Activated CD4-positive, alpha-beta T cell treated with anti-CD3 and anti-CD28 coated beads for 24 hours (primary cell): Measurements from ENCODE around the gene MMD2.

Source experiments
- DNase-seq, 2 donors: peaks; one replicate each; pipeline ENCODE4 v3.0.0-alpha.2; 2020; ENCODE audit warnings: low read depth in 2 of 2

Gene MMD2

DNA sequence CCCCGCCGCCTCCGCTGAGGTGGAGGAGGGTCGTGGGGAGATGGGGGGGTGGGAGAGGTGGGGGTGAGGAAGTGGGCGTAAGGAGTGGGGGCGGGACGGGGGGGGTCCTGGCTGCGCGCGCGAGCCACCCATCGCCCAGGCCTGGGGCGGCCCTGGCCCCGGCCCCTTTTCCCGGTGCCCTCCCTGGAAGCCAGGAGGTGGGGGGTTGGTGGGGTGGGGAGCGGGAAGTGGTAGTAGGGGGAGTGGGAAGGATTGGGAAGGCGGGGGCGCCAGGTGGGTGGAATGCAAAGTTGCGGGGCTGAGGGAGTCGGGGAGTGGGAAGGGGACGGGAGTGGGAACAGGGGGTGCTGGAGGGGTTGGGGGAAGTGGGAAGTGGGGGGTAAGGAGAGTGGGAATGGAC lies 319 bp upstream of the MMD2 start:
- no peak for DNase-seq

DNA sequence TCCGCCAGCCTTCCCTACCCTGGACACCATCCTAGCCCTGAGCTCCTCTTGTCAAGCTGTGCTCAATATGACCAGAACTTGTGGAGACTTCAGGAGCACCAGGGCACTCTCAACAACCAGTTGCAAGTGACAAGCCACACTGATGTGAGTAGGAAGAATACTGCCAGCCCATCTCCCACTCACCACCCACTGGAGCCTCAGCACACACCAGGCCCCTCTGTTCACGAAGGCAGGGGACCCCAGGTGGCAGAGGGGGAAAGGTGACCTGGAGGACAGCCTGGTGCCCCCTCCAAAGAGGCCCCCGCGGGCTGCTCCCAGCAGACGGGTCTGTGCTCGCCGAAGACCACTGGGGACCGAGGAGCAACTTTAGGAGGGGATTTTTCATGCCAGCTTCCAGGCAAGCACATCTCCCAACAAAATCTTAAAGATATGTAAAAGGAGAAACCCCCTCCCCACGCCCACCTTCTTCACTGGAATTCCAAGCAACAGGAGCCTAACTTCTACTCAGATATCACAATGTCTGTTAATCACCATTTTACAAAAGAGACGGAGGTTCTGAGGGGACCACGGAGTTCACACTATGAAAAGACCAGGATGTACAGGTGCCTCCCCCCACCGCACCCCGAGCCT lies 1.0 kb downstream of the MMD2 start:
- no peak for DNase-seq

DNA sequence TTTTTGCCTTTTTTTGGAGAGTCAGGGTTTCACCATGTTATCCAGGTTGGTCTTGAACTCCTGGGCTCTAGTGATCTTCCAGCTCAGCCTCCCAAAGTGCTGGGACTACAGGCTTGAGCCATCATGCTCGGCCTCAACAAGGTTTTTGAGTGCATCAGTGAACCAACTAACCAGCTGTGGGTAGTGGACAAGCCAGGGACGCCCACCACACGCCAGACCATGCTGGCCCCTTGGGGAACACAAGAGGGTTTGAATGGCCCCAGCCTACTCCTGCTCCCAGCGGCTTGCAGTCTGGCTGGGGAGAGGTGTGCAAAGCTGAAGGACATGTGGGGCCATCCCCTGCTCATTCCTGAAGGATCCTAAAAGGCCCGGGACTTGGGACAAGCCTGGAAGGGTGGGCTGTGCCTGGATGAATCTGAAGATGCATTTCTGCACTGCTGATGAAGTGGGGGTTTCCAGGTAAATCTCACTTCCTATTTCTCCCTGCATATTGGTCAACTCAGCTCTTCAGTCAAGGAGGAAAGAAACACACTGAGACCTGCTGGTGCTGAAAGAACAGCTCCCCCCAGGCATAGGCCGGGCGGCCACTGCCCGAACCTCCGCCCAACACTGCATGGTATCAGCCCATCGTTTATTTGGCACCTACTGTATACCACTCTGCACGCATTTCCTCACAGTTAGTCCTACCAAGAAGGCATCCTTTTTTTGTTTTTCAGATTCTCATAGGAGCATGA lies 6.9 kb downstream of the MMD2 start:
- DNase-seq = no peak

DNA sequence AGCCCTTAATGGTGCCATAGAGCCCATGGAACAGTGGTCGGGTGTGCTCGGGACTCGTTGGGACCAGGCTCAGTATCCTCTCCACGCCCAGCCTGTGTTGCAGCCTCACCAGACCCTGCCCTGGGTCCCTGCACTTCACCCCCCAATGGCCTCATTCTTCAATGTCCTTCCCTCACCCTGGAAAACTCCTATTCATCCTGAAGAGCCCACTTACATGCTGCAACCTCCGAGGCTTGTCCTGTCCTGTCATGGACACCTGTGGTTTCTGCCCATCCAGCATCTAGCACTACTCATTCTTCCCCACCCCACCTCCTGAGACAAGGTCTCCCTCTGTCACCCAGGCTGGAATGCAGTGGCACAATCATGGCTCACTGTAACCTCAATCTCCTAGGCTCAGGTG lies 7.7 kb downstream of the MMD2 start:
- no peak for DNase-seq

DNA sequence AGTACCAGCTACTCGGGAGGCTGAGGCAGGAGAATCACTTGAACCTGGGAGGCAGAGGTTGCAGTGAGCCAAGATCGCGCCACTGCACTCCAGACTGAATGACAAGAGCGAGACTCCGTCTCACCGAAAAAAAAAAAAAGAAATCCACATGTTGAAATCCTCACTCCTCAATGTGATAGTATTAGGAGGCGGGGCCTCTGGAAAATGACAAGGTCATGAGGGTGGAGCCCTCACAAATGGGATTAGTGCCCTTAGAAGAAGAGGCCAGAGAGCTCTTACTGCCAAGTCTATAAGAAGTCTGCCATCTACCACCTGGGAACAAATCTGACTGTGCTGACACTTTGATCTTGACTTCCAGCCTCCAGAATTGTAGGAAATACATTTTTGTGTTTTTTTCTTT lies 10.6 kb downstream of the MMD2 start:
- no peak for DNase-seq

DNA sequence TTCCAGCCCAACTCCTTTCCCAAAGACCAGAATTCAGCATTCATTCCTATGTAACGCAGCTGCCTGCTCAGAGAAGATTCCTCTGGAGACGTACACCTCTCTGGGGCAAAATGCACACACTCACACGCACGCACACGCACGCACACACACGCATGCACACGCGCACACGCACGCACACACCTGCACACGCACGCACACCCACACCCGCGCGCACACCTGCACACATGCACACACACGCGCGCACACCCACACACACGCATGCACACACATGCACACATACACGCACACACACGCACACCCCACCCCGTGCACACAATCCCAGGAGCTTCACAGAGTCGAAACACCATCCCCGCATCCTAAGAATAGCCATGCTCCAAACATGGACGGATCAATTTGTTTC lies 13.0 kb downstream of the MMD2 start:
- DNase-seq = no peak

DNA sequence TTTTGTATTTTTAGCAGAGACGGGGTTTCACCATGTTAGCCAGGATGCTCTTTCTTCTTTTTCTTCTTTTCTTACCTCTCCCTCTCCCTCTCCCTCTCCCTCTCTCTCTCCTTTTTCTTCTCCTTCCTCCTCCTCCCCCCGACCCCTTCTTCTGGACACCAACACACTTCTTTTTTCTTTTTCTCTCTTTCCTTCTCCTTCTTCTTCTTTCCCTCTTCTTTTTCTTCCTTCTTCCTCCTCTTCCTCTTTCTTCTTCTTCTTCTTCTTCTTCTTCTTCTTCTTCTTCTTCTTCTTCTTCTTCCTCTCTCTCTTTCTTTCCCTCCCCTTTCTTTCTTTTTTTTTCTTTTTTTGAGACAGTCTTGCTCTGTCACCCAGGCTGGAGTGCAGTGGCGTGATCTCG lies 14.0 kb downstream of the MMD2 start:
- DNase-seq = no peak

DNA sequence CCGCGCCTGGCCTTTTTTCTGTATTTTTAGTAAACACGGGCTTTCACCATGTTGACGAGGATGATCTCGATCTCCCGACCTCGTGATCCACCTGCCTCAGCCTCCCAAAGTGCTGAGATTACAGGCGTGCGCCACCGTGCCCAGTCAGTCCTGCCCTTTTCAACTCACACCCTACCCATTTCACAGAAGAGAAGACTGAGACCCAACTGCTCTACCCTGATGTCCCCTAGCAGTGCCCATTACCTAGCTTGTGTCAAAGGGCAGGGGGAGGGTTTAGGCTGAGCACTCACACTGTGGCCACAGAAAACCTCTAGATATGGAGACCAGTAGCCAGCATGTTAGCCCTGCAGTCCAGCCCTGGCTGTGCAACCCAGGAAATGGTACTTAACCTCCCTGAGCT lies 15.7 kb downstream of the MMD2 start:
- DNase-seq = no peak

DNA sequence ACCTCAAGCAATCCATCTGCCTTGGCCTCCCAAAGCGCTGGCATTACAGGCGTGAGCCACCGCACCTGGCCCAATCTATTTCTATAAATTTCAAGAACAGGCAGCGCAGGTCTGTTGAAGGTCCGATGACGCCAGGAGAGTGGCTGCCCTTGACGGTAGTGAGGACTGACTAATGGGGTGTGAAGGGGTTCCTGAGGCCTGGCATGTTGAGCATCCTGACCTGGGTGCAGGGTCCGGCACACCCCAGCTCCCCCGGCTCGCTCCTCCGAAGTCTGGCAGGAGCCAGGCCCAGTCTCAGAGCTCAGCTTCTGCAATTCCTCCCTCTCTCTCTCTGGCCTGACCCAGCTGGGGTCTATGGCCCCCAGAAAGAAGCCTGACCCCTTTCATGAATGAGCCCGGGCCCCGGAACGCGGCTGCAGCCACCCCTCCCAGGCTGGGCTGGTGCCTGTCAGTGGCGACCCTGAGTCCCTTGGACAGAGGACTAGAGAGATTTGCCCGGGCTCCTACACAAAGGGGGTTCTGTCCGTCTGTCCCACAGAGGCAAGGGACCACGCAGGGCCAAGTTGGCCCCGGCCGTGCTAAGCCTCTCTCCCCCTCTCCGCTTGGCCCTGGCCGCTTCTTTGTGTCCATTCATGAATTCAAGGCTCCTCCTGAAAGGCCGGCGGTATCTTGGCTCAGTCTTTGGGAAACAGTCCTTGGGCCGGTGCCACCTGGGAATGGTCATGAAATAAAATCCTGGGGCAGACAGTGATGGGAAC lies 18.8 kb downstream of the MMD2 start:
- DNase-seq = no peak

DNA sequence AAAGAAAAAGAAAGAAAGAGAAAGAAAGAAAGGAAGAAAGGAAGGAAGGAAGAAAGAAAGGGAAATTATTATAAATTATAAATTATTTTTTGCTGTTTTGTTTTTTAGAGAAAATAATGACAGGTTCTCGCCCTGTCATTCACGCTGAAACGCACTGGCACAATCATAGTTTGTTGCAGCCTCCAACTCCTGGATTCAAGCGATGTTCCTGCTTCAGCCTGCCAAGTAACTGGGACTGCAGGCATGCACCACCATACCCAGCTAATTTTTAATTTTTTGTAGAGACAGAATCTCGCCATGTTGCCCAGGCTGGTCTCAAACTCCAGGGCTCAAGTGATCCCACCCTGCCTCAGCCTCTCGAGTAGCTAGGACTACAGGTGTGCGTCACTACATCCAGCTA lies 21.6 kb downstream of the MMD2 start:
- no peak for DNase-seq

DNA sequence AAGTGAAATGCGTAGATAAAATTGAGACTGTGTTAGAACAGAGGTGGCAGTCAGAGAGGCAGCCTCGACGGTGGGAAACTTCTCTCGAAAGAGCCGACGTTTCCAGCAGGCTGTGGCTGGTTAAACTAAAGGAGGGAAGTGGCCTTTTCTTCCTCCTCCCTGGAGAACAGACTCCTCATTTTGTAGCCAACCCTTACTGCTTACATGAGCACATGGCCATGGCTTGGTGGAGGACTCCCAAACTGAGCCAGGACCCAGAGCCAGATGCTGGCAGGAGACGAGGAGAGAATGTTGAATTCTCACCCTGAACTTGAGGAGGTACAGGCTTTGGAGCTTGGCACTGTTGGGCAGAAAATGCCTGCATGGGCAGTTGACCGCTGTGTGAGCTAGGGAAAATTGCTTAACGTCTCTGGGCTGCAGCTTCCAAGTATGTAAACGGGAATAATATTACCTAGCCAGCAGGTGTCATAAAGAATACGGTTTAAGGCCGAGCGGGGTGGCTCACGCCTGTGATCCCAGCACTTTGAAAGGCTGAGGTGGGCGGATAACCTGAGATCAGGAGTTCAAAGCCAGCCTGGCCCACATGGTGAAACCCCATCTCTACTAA lies 24.5 kb downstream of the MMD2 start:
- DNase-seq = no peak

DNA sequence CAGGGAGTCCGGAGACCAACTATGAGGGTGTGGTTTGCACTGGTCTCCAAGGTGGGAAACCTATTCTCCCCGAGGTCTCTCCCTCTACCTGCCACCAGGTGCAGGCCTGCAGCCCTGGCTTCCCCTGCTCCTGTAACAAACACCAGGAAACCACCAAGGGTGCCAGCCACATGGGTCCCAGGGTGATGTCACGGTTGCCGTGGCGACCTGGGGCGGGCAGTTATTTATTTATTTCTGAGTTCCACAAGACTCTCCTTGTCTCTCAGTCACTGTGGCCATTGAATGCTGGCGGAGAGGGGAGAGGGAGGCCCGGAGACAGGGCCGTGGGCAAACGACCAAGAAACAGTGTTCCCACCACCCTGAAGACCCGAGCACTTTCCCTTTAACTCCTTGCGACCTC lies 27.0 kb downstream of the MMD2 start:
- DNase-seq = no peak

DNA sequence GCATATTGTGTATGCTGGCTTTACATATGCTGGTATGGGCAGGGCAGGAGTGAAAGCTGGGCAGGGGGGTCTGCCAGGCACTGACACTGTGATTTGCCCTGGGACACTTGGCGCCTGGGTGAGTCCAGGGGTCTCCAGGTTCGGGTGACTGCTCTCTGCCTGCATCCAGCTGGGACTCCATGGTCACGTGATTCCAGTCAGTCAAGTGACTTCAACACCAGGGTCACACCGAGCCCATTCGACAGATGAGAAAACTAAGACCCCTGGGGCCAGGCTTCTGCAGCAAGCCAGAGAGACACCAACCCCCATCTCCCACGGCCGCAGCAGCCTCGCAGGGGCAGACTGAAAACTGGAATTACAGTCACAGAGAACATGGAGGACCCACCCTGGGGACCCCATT lies 30.0 kb downstream of the MMD2 start:
- no peak for DNase-seq

DNA sequence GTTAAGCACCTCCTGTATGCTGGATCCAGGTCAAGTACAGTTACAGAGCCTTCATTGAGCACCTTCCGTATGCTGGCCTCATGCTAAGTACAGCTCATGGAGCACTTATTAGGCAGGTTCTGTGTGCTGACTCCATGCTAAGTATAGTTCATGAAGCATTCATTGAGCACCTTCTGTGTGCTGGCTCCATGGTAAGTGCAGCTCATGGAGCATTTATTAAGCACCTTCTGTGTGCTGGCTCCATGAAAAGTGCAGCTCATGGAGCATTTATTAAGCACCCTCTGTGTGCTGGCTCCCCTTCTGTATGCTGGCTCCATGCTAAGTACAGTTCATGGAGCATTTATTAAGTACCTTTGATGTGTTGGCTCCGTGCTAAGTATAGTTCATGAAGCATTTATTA lies 30.5 kb downstream of the MMD2 start:
- no peak for DNase-seq

DNA sequence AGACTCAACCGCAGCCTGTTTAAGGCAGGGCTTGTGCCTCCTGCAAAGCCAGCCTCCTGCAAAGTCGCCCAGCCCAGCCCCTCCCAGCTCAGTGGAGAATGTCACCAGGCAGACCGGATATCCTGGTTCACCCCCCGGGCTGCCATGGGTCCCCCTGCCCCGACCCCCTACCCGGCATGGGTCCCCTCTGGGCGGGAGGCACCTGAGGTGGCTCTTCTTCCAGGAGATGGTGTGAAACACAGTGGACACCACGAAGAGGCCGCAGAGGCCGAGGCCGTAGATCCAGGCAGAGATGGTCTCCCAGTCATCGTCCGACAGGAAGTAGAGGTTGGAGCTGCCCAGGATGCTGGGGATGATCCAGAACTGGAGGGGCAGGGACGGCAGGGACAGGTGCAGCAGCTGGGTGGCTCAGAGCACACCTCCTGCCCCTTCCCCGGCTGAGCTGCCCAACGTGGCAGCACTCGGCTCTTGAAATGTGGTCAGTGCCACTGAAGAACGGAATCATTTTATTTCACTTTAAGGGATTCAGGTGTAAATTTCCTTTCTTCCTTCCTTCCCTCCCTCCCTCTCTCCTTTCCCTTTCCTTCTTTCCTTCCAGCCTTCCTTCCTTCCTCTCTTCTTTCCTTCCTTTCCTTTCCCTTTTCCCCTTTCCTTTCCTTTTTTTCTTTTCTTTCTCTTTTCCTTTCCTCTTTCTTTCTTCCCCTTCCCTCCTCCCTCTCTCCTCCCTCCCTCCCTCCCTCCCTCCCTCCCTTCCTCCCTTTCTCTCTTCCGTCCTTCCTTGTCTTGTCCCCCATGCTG lies 38.8 kb downstream of the MMD2 start:
- no peak for DNase-seq

DNA sequence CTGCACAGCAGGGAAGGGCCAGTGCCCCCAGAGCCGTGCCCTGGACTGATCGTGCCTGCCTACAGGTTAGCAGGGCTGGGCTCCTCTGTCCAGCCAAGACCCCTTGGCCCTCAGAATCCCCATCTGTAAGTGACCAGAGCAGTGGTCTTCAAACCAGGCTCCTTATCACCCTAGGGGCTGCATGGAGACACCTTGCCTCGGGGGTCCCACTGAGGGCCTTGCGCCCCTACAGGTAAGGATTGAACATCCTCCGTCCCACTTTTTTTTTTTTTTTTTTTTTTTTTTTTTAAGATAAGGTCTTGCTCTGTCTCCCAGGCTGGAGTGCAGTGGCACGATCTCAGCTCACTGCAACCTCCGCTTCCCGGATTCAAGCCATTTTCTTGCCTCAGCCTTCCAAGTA lies 42.9 kb downstream of the MMD2 start:
- no peak for DNase-seq

DNA sequence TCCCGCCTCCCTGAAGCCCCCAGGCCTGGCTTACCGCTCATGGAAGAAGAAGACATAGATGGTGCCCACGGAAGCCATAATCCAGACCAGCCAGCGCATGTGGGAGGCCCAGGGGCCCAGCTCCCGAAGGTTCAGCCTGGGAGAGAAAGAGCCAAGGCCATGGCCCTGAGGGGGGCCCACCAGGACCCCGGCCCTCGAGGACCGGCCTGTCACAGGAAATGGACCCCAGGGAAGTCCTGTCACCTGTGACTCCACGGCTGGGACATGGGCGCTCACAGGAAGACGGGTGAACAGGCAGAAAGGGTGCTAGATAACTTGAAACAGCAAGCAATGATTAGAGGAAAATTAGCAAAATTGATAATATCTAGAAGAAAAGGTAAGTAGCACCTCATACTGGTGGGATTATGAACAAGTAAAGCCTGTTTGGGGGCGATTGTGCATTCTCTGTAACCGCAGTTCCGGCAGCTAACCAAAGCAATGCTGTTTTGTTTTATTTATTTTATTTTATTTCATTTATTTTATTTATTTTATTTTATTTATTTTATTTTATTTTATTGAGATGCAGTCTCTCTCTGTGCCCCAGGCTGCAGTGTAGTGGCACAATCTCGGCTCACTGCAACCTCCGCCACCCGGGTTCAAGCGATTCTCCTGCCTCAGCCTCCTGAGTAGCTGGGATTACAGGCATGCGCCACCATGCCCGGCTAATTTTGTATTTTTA lies 47.7 kb downstream of the MMD2 start:
- DNase-seq = no peak

DNA sequence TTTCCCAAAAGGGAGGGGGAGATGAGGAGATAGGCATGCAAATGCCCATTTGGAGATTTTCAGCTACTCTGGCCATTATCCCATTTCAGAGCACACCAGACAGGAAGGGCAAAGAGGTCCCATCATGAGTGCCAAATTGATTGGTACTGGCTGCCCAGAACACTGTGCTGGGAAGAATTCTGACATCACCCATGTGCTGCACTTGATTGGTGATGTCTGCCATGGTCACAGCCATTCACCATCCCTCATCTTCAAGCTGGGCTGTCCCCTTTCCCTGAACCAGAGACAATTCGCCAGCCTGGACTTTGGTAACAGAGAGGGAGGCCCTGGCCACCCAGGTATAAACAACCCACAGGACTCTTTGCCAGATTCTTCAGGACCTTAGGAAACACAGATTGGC lies 52.3 kb downstream of the MMD2 start:
- no peak for DNase-seq

DNA sequence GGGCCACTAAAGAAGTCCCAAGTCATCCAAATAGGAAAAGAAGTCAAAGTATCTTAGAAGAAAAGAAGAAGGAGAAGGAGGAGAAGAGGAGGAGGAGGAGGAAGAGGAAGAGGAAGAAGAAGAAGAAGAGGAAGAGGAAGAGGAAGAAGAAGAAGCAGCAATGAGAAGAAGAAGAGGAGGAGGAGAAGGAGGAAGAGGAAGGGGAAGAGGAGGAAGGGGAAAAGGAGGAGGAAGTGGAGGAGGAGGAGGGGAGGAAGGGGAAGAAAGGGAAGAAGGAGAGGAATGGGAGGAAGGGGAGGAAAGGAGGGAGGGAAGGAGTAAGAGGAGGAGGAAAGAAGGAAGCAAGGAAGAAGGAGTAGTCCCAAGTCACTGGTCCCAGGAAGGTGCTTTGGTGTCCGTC lies 53.8 kb downstream of the MMD2 start:
- no peak for DNase-seq

DNA sequence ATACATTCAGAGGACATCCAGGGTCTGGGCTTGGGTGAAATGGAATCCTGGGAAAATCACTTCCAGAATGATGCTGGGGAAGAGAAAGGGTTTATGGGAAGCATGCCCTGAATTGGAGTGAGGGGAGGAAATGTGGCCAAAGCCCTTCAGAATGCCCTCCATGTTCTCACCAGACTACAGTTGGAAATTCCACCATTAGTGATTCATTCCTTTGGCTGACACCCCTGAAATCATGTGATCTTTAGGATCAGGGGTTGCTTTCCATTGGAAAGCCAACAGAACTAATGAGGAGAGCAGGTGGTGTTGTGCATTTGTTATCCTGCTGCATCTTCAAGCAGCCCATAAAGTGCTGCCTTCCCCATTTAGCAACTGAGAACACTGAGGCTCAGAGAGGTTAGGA lies 54.6 kb downstream of the MMD2 start:
- DNase-seq = no peak

DNA sequence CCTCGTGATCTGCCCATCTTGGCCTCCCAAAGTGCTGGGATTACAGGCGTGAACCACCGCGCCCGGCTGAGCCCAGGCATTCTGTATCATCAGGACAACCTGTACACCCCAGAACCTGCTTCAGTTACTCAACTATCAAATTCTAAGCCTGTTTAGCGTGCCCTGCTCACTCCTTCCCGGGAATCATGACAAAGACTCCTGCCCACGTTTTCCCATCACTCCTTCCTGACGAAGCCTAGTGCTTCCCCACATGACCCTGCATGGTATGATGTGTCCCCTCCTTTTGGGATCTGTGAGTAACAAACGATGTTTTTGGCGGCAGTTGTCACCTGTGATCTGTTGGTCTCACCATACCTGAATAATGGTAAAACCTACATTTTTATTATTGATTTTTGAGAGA lies 63.2 kb downstream of the MMD2 start:
- no peak for DNase-seq
